ENCODE results near the gene MYDGF. TPM values are rescaled to one million over a fixed set of nuclear protein-coding genes. Genes with fewer than 3 reads are reported as not detected.

The MYDGF gene
- total and polyA plus RNA-seq, 2 of the 13 experiments (the other 11 are each of a cell fraction or from before 2014, with no cell fraction given) = 116 to 198 TPM

DNA sequence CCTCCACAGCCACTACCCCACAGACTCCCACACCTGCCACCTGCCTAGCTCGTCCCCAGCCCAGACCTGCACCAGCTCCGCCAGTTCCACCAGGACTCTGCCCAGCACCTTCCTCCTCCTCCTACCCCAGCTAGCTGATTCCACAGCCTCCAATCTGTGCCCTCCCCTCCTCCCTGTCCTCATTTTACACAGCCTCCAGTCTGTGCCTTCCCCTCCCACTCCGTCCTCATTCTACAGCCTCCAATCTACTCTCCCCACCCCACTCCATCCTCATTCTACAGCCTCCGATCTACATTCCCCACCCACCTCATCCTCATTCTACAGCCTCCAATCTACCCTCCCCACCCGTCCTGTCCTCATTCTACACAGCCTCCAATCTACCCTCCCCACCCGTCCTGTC lies 7.3 kb downstream of the MYDGF start:
- BruUV-seq (replicated peaks) = no TSS peak
- TF ChIP-seq, protein P1, sequence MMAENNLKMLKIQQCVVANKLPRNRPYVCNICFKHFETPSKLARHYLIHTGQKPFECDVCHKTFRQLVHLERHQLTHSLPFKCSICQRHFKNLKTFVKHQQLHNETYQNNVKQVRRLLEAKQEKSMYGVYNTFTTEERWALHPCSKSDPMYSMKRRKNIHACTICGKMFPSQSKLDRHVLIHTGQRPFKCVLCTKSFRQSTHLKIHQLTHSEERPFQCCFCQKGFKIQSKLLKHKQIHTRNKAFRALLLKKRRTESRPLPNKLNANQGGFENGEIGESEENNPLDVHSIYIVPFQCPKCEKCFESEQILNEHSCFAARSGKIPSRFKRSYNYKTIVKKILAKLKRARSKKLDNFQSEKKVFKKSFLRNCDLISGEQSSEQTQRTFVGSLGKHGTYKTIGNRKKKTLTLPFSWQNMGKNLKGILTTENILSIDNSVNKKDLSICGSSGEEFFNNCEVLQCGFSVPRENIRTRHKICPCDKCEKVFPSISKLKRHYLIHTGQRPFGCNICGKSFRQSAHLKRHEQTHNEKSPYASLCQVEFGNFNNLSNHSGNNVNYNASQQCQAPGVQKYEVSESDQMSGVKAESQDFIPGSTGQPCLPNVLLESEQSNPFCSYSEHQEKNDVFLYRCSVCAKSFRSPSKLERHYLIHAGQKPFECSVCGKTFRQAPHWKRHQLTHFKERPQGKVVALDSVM (CRISPR knock-in tag; IDR thresholded peaks at IDR 0.05) = peak; percentile 50
- TF ChIP-seq NR2F6 (IDR thresholded peaks at IDR 0.05) (no peak), NR2F6 (CRISPR knock-in tag; IDR thresholded peaks at IDR 0.05) (no peak), ZNF296 (CRISPR knock-in tag; conservative IDR thresholded peaks at IDR 0.05) (no peak)
- H3K4me3 ChIP-seq (replicated peaks in 1 of 3; ENCODE audit: insufficient read depth in 1 of 3, low read depth in 2 of 3, low read length in 3 of 3) = no peak overlapping the region
- POLR2A ChIA-PET = interaction anchor here (1.1 kb wide), 1 partner anchor 8 kb away, joined by 3 read pairs; no protein-coding TSS in a partner anchor
- peaks cover 6% of the 10 kb centered on the region; the same call in 1 of the 2 replicates for H4K20me1 ChIP-seq (ENCODE audit: insufficient read depth, low read length)
- WGBS (ENCODE audit: low lambda C conversion rate) = 97% methylated on average over 5 of the region's 6 CpGs
- peaks cover 30 to 71% of the 10 kb centered on the region in 2 experiments for H3K36me3 ChIP-seq (replicated peaks in 1 of 2; ENCODE audit: control insufficient read depth in 1 of 2, insufficient read depth in 2 of 2, low read length in 2 of 2)
- no peak for FAIRE-seq
- DNase-seq (ENCODE audit: low spot score) = no peak
- no peaks in the 10 kb centered on the region for H3K9me3 ChIP-seq (ENCODE audit: low read length)
- no peak overlapping the region for H3K4me2 ChIP-seq (ENCODE audit: low read depth, low read length)
- H3K9ac ChIP-seq (ENCODE audit: insufficient read depth, low read depth, low read length) = no peak overlapping the region
- no peaks in the 10 kb centered on the region for H3K4me1 ChIP-seq (ENCODE audit: insufficient read depth, low read length)
- H2AFZ ChIP-seq (ENCODE audit: low read length) = no peak overlapping the region
- H3K27ac ChIP-seq (ENCODE audit: extremely low read length, insufficient read depth, low read length) = no peak overlapping the region
- peaks cover 7% of the 10 kb centered on the region for H3K79me2 ChIP-seq (ENCODE audit: insufficient read depth, low read length)
- intact Hi-C loops (cut with micrococcal nuclease; ENCODE audit: unreplicated experiment) (no loop called here), in situ Hi-C loops (cut with HindIII; ENCODE audit: extremely low pct_ligation_motif_present, low pct_unique_long_range_greater_than_20kb) (no loop called here)
- CTCF ChIA-PET (ENCODE audit: low intra/inter-chr PET ratio, low total read pairs) = no interaction called here
- no peak for ATAC-seq
- no peaks in the 10 kb centered on the region for H3K27me3 ChIP-seq (ENCODE audit: control insufficient read depth in 1 of 2, insufficient read depth in 2 of 2, low read length in 2 of 2)

DNA sequence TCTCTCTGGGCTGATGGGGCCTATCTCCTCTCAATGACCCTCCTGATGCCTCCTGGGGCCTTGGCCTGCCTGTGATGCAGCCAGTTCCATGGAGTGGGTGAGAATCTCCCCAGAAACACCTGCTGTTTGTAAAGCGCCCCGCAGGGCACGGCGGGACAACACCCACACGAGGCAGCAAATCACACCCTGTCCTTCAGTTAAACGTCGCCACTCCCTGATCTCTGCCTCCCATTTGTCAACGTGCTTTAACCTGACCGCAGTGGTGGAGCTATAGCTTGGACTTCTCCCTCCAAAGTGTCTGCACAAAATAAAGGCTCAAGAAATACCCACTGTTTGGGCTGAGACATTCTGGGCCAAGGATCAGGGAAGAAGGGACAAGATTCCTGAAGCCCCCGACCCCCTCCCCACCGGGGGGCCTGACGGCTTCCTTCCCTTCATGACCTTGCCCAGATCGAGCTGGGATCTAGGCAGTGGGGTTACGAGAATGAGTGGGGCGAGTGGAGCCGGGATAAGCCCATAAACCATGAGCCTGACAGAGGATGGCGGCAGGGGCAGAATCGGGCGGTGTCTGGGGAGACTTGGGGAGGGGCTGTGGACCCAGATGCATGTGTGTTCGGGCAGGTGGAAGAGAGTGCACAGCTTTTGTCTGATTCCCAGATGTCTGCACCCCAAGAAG lies 8.0 kb downstream of the MYDGF start:
- no peak overlapping the region for H2AFZ ChIP-seq (ENCODE audit: low read length)
- peaks cover 29 to 71% of the 10 kb centered on the region in 2 experiments for H3K36me3 ChIP-seq (replicated peaks in 1 of 2; ENCODE audit: control insufficient read depth in 1 of 2, insufficient read depth in 2 of 2, low read length in 2 of 2)
- ATAC-seq (no peak; the same call in 2 of the 3 replicates), DNase-seq (ENCODE audit: low spot score) (no peak), FAIRE-seq (no peak)
- no peaks in the 10 kb centered on the region for H3K9me3 ChIP-seq (ENCODE audit: low read length)
- no peak overlapping the region for H3K4me2 ChIP-seq (ENCODE audit: low read depth, low read length)
- in situ Hi-C loops (cut with HindIII; ENCODE audit: extremely low pct_ligation_motif_present, low pct_unique_long_range_greater_than_20kb) (no loop called here), intact Hi-C loops (cut with micrococcal nuclease; ENCODE audit: unreplicated experiment) (no loop called here)
- H3K27ac ChIP-seq (ENCODE audit: extremely low read length, insufficient read depth, low read length) = no peak overlapping the region
- 0 out of 2 replicates have a peak, but pooled peaks have one; percentile 43 for TF ChIP-seq POLR2AphosphoS2 (IDR thresholded peaks at IDR 0.05; ENCODE audit: low read depth, low read length)
- TF ChIP-seq, protein P2, sequence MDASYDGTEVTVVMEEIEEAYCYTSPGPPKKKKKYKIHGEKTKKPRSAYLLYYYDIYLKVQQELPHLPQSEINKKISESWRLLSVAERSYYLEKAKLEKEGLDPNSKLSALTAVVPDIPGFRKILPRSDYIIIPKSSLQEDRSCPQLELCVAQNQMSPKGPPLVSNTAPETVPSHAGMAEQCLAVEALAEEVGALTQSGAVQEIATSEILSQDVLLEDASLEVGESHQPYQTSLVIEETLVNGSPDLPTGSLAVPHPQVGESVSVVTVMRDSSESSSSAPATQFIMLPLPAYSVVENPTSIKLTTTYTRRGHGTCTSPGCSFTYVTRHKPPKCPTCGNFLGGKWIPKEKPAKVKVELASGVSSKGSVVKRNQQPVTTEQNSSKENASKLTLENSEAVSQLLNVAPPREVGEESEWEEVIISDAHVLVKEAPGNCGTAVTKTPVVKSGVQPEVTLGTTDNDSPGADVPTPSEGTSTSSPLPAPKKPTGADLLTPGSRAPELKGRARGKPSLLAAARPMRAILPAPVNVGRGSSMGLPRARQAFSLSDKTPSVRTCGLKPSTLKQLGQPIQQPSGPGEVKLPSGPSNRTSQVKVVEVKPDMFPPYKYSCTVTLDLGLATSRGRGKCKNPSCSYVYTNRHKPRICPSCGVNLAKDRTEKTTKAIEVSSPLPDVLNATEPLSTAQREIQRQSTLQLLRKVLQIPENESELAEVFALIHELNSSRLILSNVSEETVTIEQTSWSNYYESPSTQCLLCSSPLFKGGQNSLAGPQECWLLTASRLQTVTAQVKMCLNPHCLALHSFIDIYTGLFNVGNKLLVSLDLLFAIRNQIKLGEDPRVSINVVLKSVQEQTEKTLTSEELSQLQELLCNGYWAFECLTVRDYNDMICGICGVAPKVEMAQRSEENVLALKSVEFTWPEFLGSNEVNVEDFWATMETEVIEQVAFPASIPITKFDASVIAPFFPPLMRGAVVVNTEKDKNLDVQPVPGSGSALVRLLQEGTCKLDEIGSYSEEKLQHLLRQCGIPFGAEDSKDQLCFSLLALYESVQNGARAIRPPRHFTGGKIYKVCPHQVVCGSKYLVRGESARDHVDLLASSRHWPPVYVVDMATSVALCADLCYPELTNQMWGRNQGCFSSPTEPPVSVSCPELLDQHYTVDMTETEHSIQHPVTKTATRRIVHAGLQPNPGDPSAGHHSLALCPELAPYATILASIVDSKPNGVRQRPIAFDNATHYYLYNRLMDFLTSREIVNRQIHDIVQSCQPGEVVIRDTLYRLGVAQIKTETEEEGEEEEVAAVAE (CRISPR knock-in tag; IDR thresholded peaks at IDR 0.05; ENCODE audit: borderline replicate concordance) = no peak
- no peaks in the 10 kb centered on the region for H3K4me1 ChIP-seq (ENCODE audit: insufficient read depth, low read length)
- POLR2A ChIA-PET = interaction anchor here (0.5 to 1.1 kb wide), 2 partner anchors 8 to 9 kb away, joined by 3 read pairs; no protein-coding TSS in a partner anchor
- H3K79me2 ChIP-seq (ENCODE audit: insufficient read depth, low read length) = peaks cover 7% of the 10 kb centered on the region
- 95% methylated on average over 20 of the region's 20 CpGs for WGBS (ENCODE audit: low lambda C conversion rate)
- H3K27me3 ChIP-seq (ENCODE audit: control insufficient read depth in 1 of 2, insufficient read depth in 2 of 2, low read length in 2 of 2) = no peaks in the 10 kb centered on the region
- peaks cover 6% of the 10 kb centered on the region; the same call in 1 of the 2 replicates for H4K20me1 ChIP-seq (ENCODE audit: insufficient read depth, low read length)
- H3K9ac ChIP-seq (ENCODE audit: insufficient read depth, low read depth, low read length) = no peak overlapping the region
- no peak overlapping the region for H3K4me3 ChIP-seq (replicated peaks in 1 of 3; ENCODE audit: insufficient read depth in 1 of 3, low read depth in 2 of 3, low read length in 3 of 3)
- BruUV-seq (replicated peaks) = no TSS peak
- CTCF ChIA-PET (ENCODE audit: low intra/inter-chr PET ratio, low total read pairs) = no interaction called here

Measured in HepG2 (cell line).